GM12891 (cell line): ENCODE measurements around the gene NAIF1.

ENCODE experiments used
- DNase-seq: peaks from one replicate; pipeline ENCODE4 v3.0.0; 2011; ENCODE audit warnings: low spot score; ENCODE audit not compliant: insufficient read length
- FAIRE-seq: peaks from 2 replicates; lab custom pipeline; 2011; peaks lifted over from hg19 to GRCh38; lab: Jason Lieb, UNC
- PAX5 ChIP-seq: IDR thresholded peaks from 2 replicates; pipeline ENCODE4 v1.6.1; 2011; ENCODE audit warnings: low read length, moderate library complexity, mild to moderate bottlenecking; ENCODE audit not compliant: insufficient read depth, severe bottlenecking
- POLR2A ChIP-seq: IDR thresholded peaks from 2 replicates; pipeline ENCODE4 v1.6.1; 2011; ENCODE audit warnings: low read depth, low read length, control low read depth
- POLR2AphosphoS5 ChIP-seq: IDR thresholded peaks from 2 replicates; pipeline ENCODE4 v1.6.1; 2011; ENCODE audit warnings: low read depth, low read length, control low read depth
- POU2F2 ChIP-seq: IDR thresholded peaks from 2 replicates; pipeline ENCODE4 v1.6.1; 2011; ENCODE audit warnings: low read depth, mild to moderate bottlenecking, control low read depth, low read length, moderate library complexity
- SPI1 ChIP-seq: IDR thresholded peaks from 2 replicates; pipeline ENCODE4 v1.6.1; 2011; ENCODE audit warnings: low read depth, low read length, control low read depth
- TAF1 ChIP-seq: IDR thresholded peaks from 2 replicates; pipeline ENCODE4 v1.6.1; 2011; ENCODE audit warnings: low read depth, low read length, control low read depth

The NAIF1 gene

GRCh38 chr9:128088253-128088945 is 21.3 kb upstream of the NAIF1 start:
- FAIRE-seq (no peak), DNase-seq (no peak)
- TF ChIP-seq POLR2A (no peak), PAX5 (no peak), POLR2AphosphoS5 (no peak), TAF1 (no peak), SPI1 (no peak), POU2F2 (no peak)

- TF ChIP-seq POLR2AphosphoS5, result no peak
- TF ChIP-seq TAF1, result no peak
- TF ChIP-seq POU2F2, result no peak
- TF ChIP-seq POLR2A, result no peak
- TF ChIP-seq SPI1, result no peak
- TF ChIP-seq PAX5, result no peak
- no peak for FAIRE-seq
- DNase-seq, result no peak
These were observed 20.1 kb upstream of the NAIF1 start for GRCh38 chr9:128087262-128087661.

- DNase-seq (no peak), FAIRE-seq (no peak)
- TF ChIP-seq SPI1 (no peak), POU2F2 (no peak), TAF1 (no peak), PAX5 (no peak), POLR2AphosphoS5 (no peak), POLR2A (no peak)
These were observed 18.8 kb upstream of the NAIF1 start for GRCh38 chr9:128085943-128086342.

GRCh38 chr9:128084746-128085145 is 17.6 kb upstream of the NAIF1 start:
- TF ChIP-seq POU2F2 (no peak), POLR2A (no peak), POLR2AphosphoS5 (no peak), SPI1 (no peak), PAX5 (no peak), TAF1 (no peak)
- FAIRE-seq (no peak), DNase-seq (no peak)

GRCh38 chr9:128082151-128082550 is 15.0 kb upstream of the NAIF1 start:
- TF ChIP-seq POLR2A (no peak), TAF1 (no peak), SPI1 (no peak)
- FAIRE-seq (no peak), DNase-seq (no peak)

GRCh38 chr9:128081056-128081455 is 13.9 kb upstream of the NAIF1 start:
- FAIRE-seq (no peak), DNase-seq (no peak)
- TF ChIP-seq POLR2AphosphoS5 (no peak), POU2F2 (no peak), PAX5 (no peak), TAF1 (no peak), SPI1 (no peak), POLR2A (no peak)

- TF ChIP-seq POLR2AphosphoS5 (no peak), PAX5 (no peak), POU2F2 (no peak), TAF1 (no peak), POLR2A (no peak), SPI1 (no peak)
- FAIRE-seq (no peak), DNase-seq (no peak)
These were observed 13.1 kb upstream of the NAIF1 start for GRCh38 chr9:128080206-128080605.

- FAIRE-seq (no peak), DNase-seq (no peak)
- TF ChIP-seq POU2F2 (no peak), SPI1 (peak; percentile 51; the same call in 1 of the 2 replicates), TAF1 (no peak)
These were observed 11.6 kb upstream of the NAIF1 start for GRCh38 chr9:128078504-128079434.

GRCh38 chr9:128077847-128078503 is 10.9 kb upstream of the NAIF1 start:
- DNase-seq (no peak), FAIRE-seq (no peak)
- TF ChIP-seq POLR2A (no peak), TAF1 (no peak), POU2F2 (no peak), SPI1 (no peak), POLR2AphosphoS5 (no peak), PAX5 (no peak)
